Colonic mucosa (tissue), 4 donors: ENCODE data around the gene CSMD2. TPM values are rescaled to one million over a fixed set of nuclear protein-coding genes. Genes with fewer than 3 reads are reported as not detected.

Experiments
- DNase-seq: peaks from one replicate; pipeline ENCODE4 v3.0.0-alpha.2; 2020
- H3K27ac ChIP-seq: fragments of 200-600 bp; one replicate; pipeline ENCODE4 v1.8.0; 2021
- H3K27me3 ChIP-seq: fragments of 200-600 bp; one replicate; pipeline ENCODE4 v1.8.0; 2021
- H3K36me3 ChIP-seq: fragments of 200-600 bp; one replicate; pipeline ENCODE4 v1.8.0; 2021
- H3K4me1 ChIP-seq: fragments of 200-600 bp; one replicate; pipeline ENCODE4 v1.8.0; 2021; ENCODE audit warnings: mild to moderate bottlenecking
- H3K4me3 ChIP-seq: fragments of 200-600 bp; one replicate; pipeline ENCODE4 v1.8.0; 2021
- H3K9ac ChIP-seq, 2 donors: one replicate each; pipeline ENCODE4 v1.7.0; 2013; ENCODE audit warnings: control low read depth in 2 of 2, low read depth in 2 of 2, low read length in 2 of 2
- H3K9me3 ChIP-seq: fragments of 200-600 bp; one replicate; pipeline ENCODE4 v1.8.0; 2021
- CTCF ChIP-seq: fragments of 200-600 bp; IDR thresholded peaks from one replicate; pipeline ENCODE4 v1.8.0; 2022; ENCODE audit warnings: antibody characterized with exemption, mild to moderate bottlenecking
- intact Hi-C: fragments of 100-400 bp; cut with DNase I; formaldehyde crosslinking; loops from one replicate; pipeline ENCODE4 v1.14.1; 2022
- total RNA-seq, 2 donors: library from RNA; stranded (reverse); fragmentation: NEBNext Ultra II Directional in 1 of 2; extraction: Animal tissue kit (Norgen Biotek cat#: 25700) in 1 of 2; gene quantifications; one replicate each; pipeline ENCODE4 v1.2.1, GENCODE V29; 2021
- donor health status: healthy.
- donor health status: DM: no; HTN: no; CAD: no.
- donor health status: DM: no; HTN: no; CAD: no.

The CSMD2 gene
- total RNA-seq, 2 donors from 2014 or later, result 0.05 to 0.10 TPM

GRCh38 chr1:33709783-33710718 lies 455.0 kb downstream of the CSMD2 start:
- Histone ChIP-seq H3K4me3 (no peak overlapping the region), H3K9ac (no peak overlapping the region), H3K4me1 (no peaks in the 10 kb centered on the region), H3K36me3 (no peaks in the 10 kb centered on the region), H3K27me3 (no peaks in the 10 kb centered on the region), H3K27ac (no peak overlapping the region), H3K9me3 (no peaks in the 10 kb centered on the region)
- intact Hi-C loops, result no loop called here
- no peak for TF ChIP-seq CTCF
- DNase-seq, result no peak

- DNase-seq, result no peak
- H3K36me3 ChIP-seq, result no peaks in the 10 kb centered on the region
- H3K4me3 ChIP-seq, result no peak overlapping the region
- intact Hi-C loops, result no loop called here
- no peak overlapping the region for H3K9ac ChIP-seq
- H3K9me3 ChIP-seq, result no peaks in the 10 kb centered on the region
- no peak overlapping the region for H3K27ac ChIP-seq
- H3K27me3 ChIP-seq, result no peaks in the 10 kb centered on the region
- no peaks in the 10 kb centered on the region for H3K4me1 ChIP-seq
- no peak for TF ChIP-seq CTCF
Measured at GRCh38 chr1:33709174-33709782, 455.8 kb downstream of the CSMD2 start.

GRCh38 chr1:33706634-33707255 lies 458.3 kb downstream of the CSMD2 start:
- intact Hi-C loops, result no loop called here
- no peak overlapping the region for H3K4me3 ChIP-seq
- no peaks in the 10 kb centered on the region for H3K27me3 ChIP-seq
- no peaks in the 10 kb centered on the region for H3K4me1 ChIP-seq
- no peaks in the 10 kb centered on the region for H3K36me3 ChIP-seq
- H3K27ac ChIP-seq, result no peak overlapping the region
- TF ChIP-seq CTCF, result no peak
- no peak overlapping the region for H3K9ac ChIP-seq
- no peak for DNase-seq
- H3K9me3 ChIP-seq, result no peaks in the 10 kb centered on the region

- H3K27me3 ChIP-seq, result no peaks in the 10 kb centered on the region
- no peak overlapping the region for H3K9ac ChIP-seq
- no peak overlapping the region for H3K4me3 ChIP-seq
- no peaks in the 10 kb centered on the region for H3K4me1 ChIP-seq
- intact Hi-C loops, result no loop called here
- no peak for TF ChIP-seq CTCF
- H3K36me3 ChIP-seq, result no peaks in the 10 kb centered on the region
- no peak for DNase-seq
- H3K9me3 ChIP-seq, result no peaks in the 10 kb centered on the region
- H3K27ac ChIP-seq, result no peak overlapping the region
Measured at GRCh38 chr1:33703464-33703863, 461.6 kb downstream of the CSMD2 start.

GRCh38 chr1:33698361-33699035 lies 466.5 kb downstream of the CSMD2 start:
- no peak overlapping the region for H3K4me3 ChIP-seq
- no peaks in the 10 kb centered on the region for H3K27me3 ChIP-seq
- H3K4me1 ChIP-seq, result no peaks in the 10 kb centered on the region
- no peak for DNase-seq
- H3K27ac ChIP-seq, result no peak overlapping the region
- H3K36me3 ChIP-seq, result no peaks in the 10 kb centered on the region
- H3K9ac ChIP-seq, result no peak overlapping the region
- H3K9me3 ChIP-seq, result no peaks in the 10 kb centered on the region
- TF ChIP-seq CTCF, result no peak
- intact Hi-C loops, result no loop called here
